Fibroblast of mammary gland (primary cell): ENCODE results near the gene ZSCAN29.

Experiments used
- DNase-seq: peaks from one replicate; pipeline ENCODE4 v3.0.0-alpha.2; 2010; ENCODE audit warnings: low read depth
- H3K4me3 ChIP-seq: 2 replicates; pipeline ENCODE4 v1.5.1; 2011; ENCODE audit warnings: low read depth, mild to moderate bottlenecking, low read length, moderate library complexity; ENCODE audit not compliant: control insufficient read depth
- TF ChIP-seq, protein P1 (sequence below): conservative IDR thresholded peaks from 2 replicates; pipeline ENCODE4 v1.5.1; 2011; ENCODE audit warnings: low read depth, low read length, inconsistent platforms; ENCODE audit not compliant: control insufficient read depth, insufficient read depth

The ZSCAN29 gene

DNA sequence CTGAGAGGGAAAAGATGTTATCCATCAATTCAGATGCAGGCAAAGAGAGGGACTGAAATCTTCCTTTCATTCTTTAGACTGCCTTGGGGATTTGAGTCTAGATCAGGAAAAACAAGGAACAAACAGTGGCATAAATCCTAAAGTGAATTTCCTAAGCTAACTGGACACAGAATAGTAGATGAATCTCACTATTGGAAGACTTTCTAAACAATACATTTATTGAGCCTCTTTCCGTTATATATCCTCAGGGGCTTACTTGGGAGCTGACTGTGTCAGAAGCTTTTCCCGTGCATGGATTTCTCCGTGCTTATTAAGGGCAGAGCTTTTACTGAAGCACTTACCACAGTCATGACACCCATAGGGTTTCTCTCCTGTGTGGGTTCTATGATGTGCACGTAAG is 10.0 kb downstream of the ZSCAN29 start:
- DNase-seq: no peak
- no peak overlapping the region for H3K4me3 ChIP-seq
- TF ChIP-seq, protein P1, sequence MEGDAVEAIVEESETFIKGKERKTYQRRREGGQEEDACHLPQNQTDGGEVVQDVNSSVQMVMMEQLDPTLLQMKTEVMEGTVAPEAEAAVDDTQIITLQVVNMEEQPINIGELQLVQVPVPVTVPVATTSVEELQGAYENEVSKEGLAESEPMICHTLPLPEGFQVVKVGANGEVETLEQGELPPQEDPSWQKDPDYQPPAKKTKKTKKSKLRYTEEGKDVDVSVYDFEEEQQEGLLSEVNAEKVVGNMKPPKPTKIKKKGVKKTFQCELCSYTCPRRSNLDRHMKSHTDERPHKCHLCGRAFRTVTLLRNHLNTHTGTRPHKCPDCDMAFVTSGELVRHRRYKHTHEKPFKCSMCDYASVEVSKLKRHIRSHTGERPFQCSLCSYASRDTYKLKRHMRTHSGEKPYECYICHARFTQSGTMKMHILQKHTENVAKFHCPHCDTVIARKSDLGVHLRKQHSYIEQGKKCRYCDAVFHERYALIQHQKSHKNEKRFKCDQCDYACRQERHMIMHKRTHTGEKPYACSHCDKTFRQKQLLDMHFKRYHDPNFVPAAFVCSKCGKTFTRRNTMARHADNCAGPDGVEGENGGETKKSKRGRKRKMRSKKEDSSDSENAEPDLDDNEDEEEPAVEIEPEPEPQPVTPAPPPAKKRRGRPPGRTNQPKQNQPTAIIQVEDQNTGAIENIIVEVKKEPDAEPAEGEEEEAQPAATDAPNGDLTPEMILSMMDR: no peak

DNA sequence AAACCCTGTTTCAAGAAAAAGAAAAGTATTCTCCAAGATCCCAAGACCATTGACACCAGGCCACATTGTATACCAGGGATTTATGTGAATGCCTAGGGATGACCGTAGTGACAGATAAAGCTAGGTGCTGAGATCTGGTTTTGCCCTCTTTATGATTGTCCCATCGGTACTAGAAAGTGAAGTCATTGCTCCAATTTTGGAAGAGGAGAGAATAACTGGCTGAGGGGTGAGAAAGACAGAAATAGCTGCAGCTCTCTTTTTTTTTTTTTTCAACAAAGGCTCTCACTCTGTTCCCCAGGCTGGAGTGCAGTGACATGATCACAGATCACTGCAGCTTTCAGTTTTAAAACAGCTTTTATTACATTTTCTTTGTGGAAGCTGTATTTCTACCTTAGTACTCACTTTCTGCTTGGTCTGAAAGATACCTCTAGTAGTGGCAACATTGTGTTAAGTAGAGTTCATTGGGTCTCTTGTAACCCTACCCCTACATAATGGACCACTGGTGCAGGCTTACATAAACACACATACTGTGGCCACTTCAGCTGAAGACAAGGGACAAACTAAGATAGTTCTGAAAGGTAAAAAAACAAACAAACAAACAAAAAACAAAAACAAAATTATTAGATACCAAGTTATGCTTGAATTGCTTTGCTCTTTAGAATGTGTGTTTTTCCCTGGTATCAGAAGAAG is 18.0 kb downstream of the ZSCAN29 start:
- DNase-seq: no peak
- TF ChIP-seq, protein P1: no peak
- H3K4me3 ChIP-seq: no peak overlapping the region

DNA sequence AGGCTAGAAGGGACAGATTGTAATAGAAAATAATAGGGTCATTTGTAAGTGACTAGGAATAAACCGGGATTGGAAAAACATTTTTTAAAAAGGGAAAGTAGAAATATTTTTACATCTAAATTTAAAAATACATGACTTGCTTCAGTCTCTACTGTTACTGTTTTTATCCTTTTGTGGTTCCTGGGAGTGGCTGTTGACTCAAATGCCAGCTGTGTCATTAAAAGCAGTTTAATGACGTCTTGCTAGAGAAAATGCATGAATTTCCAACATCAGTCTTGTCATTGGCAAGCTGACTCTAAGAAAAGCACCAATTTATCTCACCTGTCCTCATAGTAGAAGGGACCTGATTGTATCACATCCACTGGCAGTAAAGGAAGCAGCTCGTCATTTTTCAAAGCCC is 23.7 kb downstream of the ZSCAN29 start:
- TF ChIP-seq, protein P1: no peak
- no peak for DNase-seq

DNA sequence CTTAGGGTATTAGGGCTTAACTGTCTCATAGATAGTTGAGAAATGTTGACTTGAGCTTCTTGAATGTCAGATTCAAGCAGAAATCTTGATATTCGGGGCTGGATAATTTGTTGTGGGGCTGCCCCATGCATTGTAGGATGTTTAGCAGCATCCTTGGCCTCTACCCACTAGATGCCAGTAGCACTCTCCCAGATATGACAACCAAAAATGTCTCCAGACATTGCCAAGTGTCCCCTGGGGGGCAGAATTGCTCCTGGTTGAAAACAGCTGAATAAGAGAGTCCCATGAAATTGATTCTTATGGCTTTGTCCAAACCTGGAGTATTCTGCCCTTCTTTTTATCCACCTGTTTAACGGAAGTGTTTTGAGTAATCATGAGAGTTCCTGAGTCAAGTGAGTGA is 24.5 kb downstream of the ZSCAN29 start:
- no peak overlapping the region for H3K4me3 ChIP-seq
- TF ChIP-seq, protein P1: no peak
- no peak for DNase-seq

More for the DNA sequence above, 23.7 kb downstream of the ZSCAN29 start:
- H3K4me3 ChIP-seq: no peak overlapping the region

DNA sequence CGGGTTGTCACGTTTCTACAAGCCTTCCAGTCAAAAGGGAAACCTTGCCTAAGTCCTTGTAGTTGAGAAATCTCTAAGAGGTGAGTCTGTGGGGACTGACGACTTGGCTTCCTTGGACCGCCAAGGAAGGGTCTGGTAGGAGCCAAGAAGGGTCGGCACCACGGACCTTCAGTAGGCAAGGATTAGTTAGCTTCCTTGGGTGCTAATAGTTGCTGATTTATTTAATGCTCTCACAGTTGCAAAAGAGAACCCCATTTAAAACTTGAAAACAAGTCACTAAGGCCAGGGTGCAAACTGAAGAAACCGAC is 40.1 kb downstream of the ZSCAN29 start:
- TF ChIP-seq, protein P1: no peak
- peak overlapping the region; percentile 67 for H3K4me3 ChIP-seq
- DNase-seq: no peak

- TF ChIP-seq, protein P1: no peak
- peak; percentile 94 for DNase-seq
- H3K4me3 ChIP-seq: peak within 1 kb of the TSS; percentile 67
Observed at GRCh38 chr15:43329960-43330779, 40.7 kb downstream of the ZSCAN29 start, which contains the start of gene LCMT2. Gene LCMT2 (minus strand): TSS chr15:43330573. CDS start chr15:43330489, 84 bp downstream.
